Astrocyte (in vitro differentiated cells and primary cell): ENCODE data around the gene MAGI1.

Experiments used
- EZH2 ChIP-seq: IDR thresholded peaks from 2 replicates; pipeline ENCODE4 v1.6.1; 2012; ENCODE audit warnings: mild to moderate bottlenecking, low read length, inconsistent platforms; ENCODE audit not compliant: insufficient read depth
- TF ChIP-seq, protein P1 (sequence below): IDR thresholded peaks from 2 replicates; pipeline ENCODE4 v1.5.1; 2011; ENCODE audit warnings: low read depth, mild to moderate bottlenecking, inconsistent platforms, low read length, moderate library complexity; ENCODE audit not compliant: insufficient read depth

DNA sequence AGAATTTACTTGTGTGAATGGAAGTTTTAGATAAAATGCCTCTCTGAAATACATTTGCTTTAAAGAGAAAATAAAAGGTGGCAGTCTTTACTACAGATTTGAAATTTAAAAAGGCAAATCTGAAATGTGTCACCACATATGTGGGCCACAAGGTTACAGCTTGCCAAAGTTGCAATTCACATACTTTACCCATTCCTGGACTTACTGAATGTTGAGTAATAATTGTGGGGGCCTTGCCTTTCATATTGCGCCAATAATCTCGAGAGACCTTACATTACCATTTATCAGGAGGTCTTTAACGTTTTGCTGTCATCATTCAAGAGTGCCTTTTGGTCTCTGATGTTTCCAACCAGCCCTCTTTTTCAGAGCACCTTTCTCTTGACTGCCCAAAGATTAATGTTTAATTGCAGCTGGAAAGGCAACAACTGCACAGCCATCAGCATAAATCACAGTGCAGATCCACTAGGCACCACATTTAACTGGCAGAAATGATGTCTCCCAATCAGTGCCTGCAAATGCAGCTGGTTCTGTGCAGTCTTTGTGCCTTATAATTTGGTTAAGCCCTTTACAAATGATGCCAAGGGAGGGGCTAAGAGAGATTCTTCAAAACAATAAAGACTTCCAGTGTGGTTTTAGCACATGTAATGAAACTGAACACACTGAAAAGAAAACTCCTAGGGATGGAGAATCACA is 206.8 kb downstream of the MAGI1 start:
- TF ChIP-seq, protein P1, sequence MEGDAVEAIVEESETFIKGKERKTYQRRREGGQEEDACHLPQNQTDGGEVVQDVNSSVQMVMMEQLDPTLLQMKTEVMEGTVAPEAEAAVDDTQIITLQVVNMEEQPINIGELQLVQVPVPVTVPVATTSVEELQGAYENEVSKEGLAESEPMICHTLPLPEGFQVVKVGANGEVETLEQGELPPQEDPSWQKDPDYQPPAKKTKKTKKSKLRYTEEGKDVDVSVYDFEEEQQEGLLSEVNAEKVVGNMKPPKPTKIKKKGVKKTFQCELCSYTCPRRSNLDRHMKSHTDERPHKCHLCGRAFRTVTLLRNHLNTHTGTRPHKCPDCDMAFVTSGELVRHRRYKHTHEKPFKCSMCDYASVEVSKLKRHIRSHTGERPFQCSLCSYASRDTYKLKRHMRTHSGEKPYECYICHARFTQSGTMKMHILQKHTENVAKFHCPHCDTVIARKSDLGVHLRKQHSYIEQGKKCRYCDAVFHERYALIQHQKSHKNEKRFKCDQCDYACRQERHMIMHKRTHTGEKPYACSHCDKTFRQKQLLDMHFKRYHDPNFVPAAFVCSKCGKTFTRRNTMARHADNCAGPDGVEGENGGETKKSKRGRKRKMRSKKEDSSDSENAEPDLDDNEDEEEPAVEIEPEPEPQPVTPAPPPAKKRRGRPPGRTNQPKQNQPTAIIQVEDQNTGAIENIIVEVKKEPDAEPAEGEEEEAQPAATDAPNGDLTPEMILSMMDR, result no peak
- TF ChIP-seq EZH2, result no peak
